Stimulated activated CD4-positive, alpha-beta T cell treated with anti-CD3 and anti-CD28 coated beads, Interleukin-12 subunit alpha, Interleukin-12 subunit beta, amount 100 ng/mL, for 4 hours (primary cell): ENCODE data around the gene NUDT6.
"Not testable (repeated sequence)": the region's sequence is repeated elsewhere in the genome, so short reads cannot be mapped to it uniquely, and the experiment has no call there.

Experiments
- DNase-seq: peaks from one replicate; pipeline ENCODE4 v3.0.0-alpha.2; 2020

Gene NUDT6

GRCh38 chr4:122921971-122922876 lies at the start of gene NUDT6:
NUDT6 (minus strand) TSS chr4:122922597; CDS start chr4:122922572, 25 bp downstream.
- DNase-seq: peak; percentile 26

- no peak for DNase-seq
These were observed 45.9 kb upstream of the NUDT6 start for GRCh38 chr4:122968227-122968812.

- no peak for DNase-seq
These were observed 44.8 kb upstream of the NUDT6 start for GRCh38 chr4:122967231-122967630.

GRCh38 chr4:122966201-122966600 lies 43.8 kb upstream of the NUDT6 start:
- no peak for DNase-seq

- DNase-seq: no peak
These were observed 40.8 kb upstream of the NUDT6 start for GRCh38 chr4:122963216-122963615.

GRCh38 chr4:122960611-122961000 lies 38.2 kb upstream of the NUDT6 start:
- no peak for DNase-seq

- DNase-seq: no peak
These were observed 37.7 kb upstream of the NUDT6 start for GRCh38 chr4:122959981-122960610.

GRCh38 chr4:122959441-122959840 lies 37.0 kb upstream of the NUDT6 start:
- no peak for DNase-seq

- no peak for DNase-seq
These were observed 36.1 kb upstream of the NUDT6 start for GRCh38 chr4:122958505-122958904.

- DNase-seq: no peak
These were observed 31.5 kb upstream of the NUDT6 start for GRCh38 chr4:122953924-122954323.

- DNase-seq: no peak
These were observed 29.6 kb upstream of the NUDT6 start for GRCh38 chr4:122952028-122952427.

- no peak for DNase-seq
These were observed 26.3 kb upstream of the NUDT6 start for GRCh38 chr4:122948671-122949070.

- no peak for DNase-seq
These were observed 23.7 kb upstream of the NUDT6 start for GRCh38 chr4:122946142-122946541.

- DNase-seq: not testable (repeated sequence)
These were observed 22.7 kb upstream of the NUDT6 start for GRCh38 chr4:122945136-122945535.

GRCh38 chr4:122932763-122933162 lies 10.4 kb upstream of the NUDT6 start:
- no peak for DNase-seq

GRCh38 chr4:122930862-122931261 lies 8.5 kb upstream of the NUDT6 start:
- DNase-seq: no peak

- no peak for DNase-seq
These were observed 6.5 kb upstream of the NUDT6 start for GRCh38 chr4:122928930-122929329.

- peak; percentile 80 for DNase-seq
These were observed 597 bp upstream of the NUDT6 start for GRCh38 chr4:122922877-122923511.

GRCh38 chr4:122921300-122921699 lies 1.1 kb downstream of the NUDT6 start:
- DNase-seq: no peak

- DNase-seq: no peak
These were observed 1.9 kb downstream of the NUDT6 start for GRCh38 chr4:122920473-122920872.

GRCh38 chr4:122917731-122918130 lies 4.7 kb downstream of the NUDT6 start:
- no peak for DNase-seq

GRCh38 chr4:122914938-122915337 lies 7.5 kb downstream of the NUDT6 start:
- DNase-seq: no peak

GRCh38 chr4:122914292-122914904 lies 8.0 kb downstream of the NUDT6 start:
- DNase-seq: no peak
